HG02840 (cell line): ENCODE results near the gene PEBP1.

Source experiments
- ATAC-seq: cut with Tn5 transposase; IDR thresholded peaks from one replicate; pipeline ENCODE4 v1.9.1; 2021; ENCODE audit warnings: mild to moderate bottlenecking, moderate library complexity, moderate number of reproducible peaks; ENCODE audit not compliant: unreplicated experiment, low FRiP score

The PEBP1 gene

DNA sequence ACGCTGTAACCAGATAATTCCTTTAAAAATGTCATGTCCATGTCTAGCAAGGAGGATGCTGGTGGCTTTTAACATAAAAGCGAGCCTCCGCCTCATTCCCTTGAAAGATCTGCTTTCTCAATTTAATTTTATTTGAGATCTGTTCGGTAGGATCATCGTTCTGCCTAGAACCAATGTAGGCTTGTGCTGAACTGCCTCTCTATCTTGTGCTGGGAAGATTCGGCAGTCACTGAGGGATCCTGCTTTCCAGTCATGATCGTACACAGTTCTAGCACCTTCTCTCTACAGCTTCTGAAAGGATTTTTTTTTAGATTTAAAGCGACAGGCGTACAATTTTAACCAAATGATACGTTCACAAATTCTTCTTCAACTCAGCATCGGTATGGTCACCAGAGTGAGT lies 54.3 kb downstream of the PEBP1 start:
- ATAC-seq: no peak

DNA sequence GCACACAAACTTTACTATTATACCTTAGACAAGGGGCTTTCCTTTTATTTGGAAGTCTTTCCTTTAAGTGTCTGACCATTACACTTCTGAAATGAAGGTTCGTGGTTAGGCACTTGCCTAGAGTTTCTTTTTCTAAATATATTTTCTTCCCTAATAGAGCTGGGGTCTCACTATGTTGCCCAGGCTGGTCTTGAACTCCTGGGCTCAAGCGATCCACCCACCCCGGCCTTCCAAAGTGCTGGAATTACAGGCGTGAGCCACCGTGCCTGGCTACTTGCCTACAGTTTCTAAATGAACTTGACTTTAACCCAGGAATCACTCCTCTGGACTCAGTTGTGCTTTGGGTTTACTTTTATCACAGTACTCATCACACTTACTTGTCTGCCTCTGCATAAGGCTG lies 57.6 kb downstream of the PEBP1 start:
- no peak for ATAC-seq

DNA sequence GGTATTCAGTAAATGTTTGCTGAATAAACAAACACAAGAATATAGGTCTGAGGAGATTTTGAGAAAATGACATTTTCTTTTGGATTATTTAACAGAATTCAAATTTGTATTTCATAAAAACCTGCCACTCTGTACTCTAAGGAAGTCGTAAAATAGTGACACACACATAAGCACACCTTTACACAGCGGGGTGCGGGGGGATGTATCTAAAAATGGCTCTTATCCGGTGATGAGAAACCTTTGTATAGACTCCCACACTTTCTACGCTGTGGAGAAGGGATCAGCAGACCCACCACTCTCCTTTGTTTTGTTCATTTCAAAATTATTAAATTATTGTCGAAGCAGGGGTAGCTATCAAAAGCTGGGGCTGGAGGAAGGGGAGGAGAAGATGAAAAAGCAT lies 58.0 kb downstream of the PEBP1 start:
- no peak for ATAC-seq
